GM12873 (cell line): ENCODE measurements around the gene CDC25B.

Experiments
- TF ChIP-seq, protein P1 (sequence below): IDR thresholded peaks from 2 replicates; pipeline ENCODE4 v1.5.1; 2012; ENCODE audit warnings: low read depth, mild to moderate bottlenecking, moderate library complexity, low read length, control low read depth; ENCODE audit not compliant: insufficient read depth; ENCODE audit errors: missing control alignments

Gene CDC25B

DNA sequence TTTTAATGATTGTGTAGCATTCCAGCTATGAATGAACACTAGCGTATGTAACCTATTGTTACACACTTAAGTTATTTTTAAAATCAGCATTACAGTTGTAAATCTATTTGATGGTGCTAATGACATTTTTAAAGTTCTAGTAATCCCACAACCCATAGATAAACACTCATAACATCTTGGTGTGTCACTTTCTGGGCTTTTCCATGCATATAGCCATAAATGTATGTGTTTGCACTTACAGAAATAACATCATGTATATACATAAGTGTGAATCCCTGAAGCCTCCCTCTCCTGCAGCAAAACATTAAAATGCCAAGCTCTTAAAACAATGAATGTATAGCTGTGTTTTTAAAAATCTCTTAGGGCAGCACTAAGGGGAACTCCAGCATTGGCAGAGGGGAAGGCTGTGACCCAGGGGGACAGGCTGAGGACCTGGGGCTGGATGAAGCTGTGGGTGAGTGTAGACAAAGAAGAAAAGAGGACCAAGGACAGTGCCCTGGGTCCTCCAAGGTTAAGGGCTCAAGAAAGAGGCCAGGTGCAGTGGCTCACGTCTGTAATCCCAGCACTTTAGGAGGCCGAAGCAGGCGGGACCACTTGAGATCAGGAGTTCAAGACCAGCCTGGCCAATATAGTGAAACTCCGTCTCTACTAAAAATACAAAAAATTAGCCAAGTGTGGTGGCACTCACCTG, 8.6 kb upstream of the CDC25B start:
- TF ChIP-seq, protein P1, sequence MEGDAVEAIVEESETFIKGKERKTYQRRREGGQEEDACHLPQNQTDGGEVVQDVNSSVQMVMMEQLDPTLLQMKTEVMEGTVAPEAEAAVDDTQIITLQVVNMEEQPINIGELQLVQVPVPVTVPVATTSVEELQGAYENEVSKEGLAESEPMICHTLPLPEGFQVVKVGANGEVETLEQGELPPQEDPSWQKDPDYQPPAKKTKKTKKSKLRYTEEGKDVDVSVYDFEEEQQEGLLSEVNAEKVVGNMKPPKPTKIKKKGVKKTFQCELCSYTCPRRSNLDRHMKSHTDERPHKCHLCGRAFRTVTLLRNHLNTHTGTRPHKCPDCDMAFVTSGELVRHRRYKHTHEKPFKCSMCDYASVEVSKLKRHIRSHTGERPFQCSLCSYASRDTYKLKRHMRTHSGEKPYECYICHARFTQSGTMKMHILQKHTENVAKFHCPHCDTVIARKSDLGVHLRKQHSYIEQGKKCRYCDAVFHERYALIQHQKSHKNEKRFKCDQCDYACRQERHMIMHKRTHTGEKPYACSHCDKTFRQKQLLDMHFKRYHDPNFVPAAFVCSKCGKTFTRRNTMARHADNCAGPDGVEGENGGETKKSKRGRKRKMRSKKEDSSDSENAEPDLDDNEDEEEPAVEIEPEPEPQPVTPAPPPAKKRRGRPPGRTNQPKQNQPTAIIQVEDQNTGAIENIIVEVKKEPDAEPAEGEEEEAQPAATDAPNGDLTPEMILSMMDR: no peak

- TF ChIP-seq, protein P1: no peak
Observed at GRCh38 chr20:3788685-3789155, 7.4 kb upstream of the CDC25B start.

DNA sequence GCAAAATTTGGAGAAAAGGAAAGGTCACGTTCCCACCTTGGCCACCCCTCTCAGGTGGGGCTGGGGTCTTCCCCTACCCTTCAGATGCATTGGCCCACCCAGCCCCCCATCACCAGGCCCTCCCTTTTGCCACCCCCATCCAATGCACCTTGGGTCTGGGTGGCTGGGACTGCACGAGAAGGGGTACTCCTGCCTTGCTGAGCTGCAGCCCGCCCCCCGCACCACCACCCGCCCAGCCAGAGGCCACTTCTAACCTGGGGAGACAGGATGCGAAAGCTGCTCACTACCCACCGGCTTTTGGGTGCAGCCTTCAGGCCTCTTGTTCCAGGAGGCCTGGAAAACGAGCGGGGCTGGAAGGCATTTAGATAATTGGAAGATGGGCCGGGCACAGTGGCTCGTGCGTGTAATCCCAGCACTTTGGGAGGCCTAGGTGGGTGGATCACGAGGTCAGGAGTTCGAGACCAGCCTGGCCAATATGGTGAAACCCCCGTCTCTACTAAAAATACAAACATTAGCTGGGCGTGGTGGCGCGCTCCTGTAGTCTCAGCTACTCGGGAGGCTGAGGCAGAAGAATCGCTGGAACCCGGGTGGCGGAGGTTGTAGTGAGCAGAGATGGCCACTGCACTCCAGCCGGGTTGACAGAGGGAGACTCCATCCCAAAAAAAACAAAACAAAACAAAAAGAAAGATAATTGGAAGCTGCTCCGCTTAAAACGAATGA, 1.2 kb upstream of the CDC25B start:
- TF ChIP-seq, protein P1: no peak

DNA sequence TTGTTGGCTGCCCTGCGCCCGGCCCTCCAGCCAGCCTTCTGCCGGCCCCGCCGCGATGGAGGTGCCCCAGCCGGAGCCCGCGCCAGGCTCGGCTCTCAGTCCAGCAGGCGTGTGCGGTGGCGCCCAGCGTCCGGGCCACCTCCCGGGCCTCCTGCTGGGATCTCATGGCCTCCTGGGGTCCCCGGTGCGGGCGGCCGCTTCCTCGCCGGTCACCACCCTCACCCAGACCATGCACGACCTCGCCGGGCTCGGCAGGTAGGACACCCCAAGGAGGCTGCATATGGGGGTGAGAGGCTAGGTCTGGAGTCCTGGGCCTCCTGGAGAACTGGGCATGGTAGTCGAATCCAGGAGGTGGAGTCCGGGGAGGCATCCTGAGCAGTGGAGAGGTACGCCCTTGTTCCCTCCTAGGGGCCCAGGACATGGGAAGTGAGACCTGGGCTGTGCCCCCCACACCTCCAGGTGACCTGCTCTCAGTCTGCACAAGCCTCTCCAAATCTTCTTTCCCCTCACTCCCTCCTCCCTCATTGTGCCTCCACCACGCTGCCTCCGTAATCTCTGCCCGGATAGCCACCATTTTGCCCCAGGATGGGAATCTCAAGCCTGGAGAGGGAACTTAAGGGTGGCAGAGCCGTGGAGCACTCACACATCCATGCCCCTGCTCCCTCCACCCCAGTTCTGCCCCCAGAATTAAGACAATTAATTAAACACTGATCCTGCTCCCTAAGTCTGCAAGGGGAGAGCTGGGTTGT, 541 bp downstream of the CDC25B start:
- TF ChIP-seq, protein P1: no peak

DNA sequence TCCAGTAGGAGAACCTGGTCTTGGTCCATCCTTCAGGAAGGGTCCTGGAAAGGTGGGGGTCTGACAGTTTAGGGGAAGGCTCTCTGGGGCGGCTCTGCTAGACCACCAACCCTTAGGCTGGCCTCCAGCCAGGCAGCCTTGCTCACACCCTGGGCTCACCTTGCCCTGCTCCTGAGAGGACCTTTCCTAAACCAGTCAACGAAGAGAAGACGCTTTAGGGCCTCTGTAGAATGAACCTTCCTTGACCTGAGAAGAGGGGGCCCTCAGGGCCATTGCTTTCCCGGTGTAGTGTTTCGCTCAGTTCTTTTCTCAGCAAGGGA, 1.1 kb downstream of the CDC25B start:
- TF ChIP-seq, protein P1: no peak

DNA sequence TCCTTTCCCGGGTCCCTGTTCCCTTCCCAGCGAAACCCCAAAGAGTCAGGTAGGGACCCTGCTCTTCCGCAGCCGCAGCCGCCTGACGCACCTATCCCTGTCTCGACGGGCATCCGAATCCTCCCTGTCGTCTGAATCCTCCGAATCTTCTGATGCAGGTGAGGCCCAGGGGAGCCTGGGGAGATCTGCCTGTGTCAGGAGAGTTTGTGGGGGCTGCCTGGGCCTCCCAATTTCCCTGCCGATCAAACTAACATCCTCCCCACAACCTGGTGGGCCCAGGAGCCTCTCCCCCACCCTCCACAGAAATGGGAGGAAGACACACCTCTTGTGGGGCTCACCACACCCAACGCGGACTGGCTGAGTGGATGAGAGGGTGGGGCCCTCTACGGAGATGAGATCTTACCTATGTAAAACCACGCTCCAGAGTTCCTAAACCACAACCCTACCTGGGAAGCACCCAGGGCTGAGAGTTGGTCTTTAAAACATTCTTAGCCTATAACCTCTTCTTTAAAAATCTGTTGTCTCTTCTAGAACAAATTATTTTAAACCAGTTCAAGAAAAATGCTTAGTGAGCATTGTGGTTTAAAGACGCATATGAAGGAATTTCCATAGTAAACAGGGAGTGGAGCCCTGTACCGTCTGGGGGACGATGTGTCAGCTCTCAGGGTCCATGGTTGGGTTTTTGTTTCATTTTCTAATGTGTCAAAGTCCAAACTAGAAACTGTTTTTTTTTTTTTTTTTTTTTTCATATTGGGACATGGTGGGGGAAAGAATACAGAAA, 1.7 kb downstream of the CDC25B start:
- TF ChIP-seq, protein P1: no peak
